PC-9 (cell line): ENCODE results near the gene LIN7A. TPM values are rescaled to one million over a fixed set of nuclear protein-coding genes. Genes with fewer than 3 reads are reported as not detected.
"Not testable (repeated sequence)": the region's sequence is repeated elsewhere in the genome, so short reads cannot be mapped to it uniquely, and the experiment has no call there.

Experiments
- BruUV-seq: library from RNA; stranded (reverse); fragments of 400-500 nt; replicated peaks from 2 replicates; lab custom pipeline; 2021; lab: Mats Ljungman, UMichigan
- CTCF ChIA-PET: fragments of 300-600 bp; sonication (Branson Sonifier 250); formaldehyde crosslinking; loops from one replicate; lab custom pipeline; 2022; ENCODE audit warnings: antibody characterized with exemption; lab: Charles Lee
- POLR2A ChIA-PET: fragments of 300-600 bp; sonication (Branson Sonifier 250); formaldehyde crosslinking; loops from one replicate; lab custom pipeline; 2022; ENCODE audit warnings: antibody characterized with exemption; ENCODE audit not compliant: unreplicated experiment; lab: Charles Lee
- DNase-seq, 2 experiments: peaks; one replicate each; pipeline versions ENCODE4 v3.0.0 to v3.0.0-alpha.2; 2015 to 2022; ENCODE audit warnings: mixed read lengths in 1 of 2
- H2AFZ ChIP-seq: fragments of 200-600 bp; sonication (generic); 2 replicates; pipeline ENCODE4 v1.8.1; 2017; ENCODE audit warnings: antibody characterized with exemption
- H3F3A ChIP-seq: fragments of 200-600 bp; sonication (generic); 2 replicates; pipeline ENCODE4 v1.8.1; 2017; ENCODE audit warnings: antibody characterized with exemption, mild to moderate bottlenecking, low read depth; ENCODE audit not compliant: insufficient read depth
- H3K27ac ChIP-seq: fragments of 200-600 bp; sonication (generic); 2 replicates; pipeline ENCODE4 v1.6.1; 2016; ENCODE audit warnings: mixed run types
- H3K27me3 ChIP-seq: fragments of 200-600 bp; sonication (generic); 2 replicates; pipeline ENCODE4 v1.6.1; 2016; ENCODE audit warnings: low read depth, mixed run types; ENCODE audit not compliant: insufficient read depth
- H3K36me3 ChIP-seq: fragments of 200-600 bp; sonication (generic); 2 replicates; pipeline ENCODE4 v1.6.1; 2016; ENCODE audit warnings: low read depth, mixed run types
- H3K4me1 ChIP-seq: fragments of 200-600 bp; sonication (generic); replicated peaks from 2 replicates; pipeline ENCODE4 v1.6.1; 2016; ENCODE audit warnings: mixed run types; ENCODE audit not compliant: insufficient read depth
- H3K4me2 ChIP-seq: fragments of 200-600 bp; sonication (generic); 2 replicates; pipeline ENCODE4 v1.6.1; 2017; ENCODE audit warnings: mixed run types
- H3K4me3 ChIP-seq: fragments of 200-600 bp; sonication (generic); 2 replicates; pipeline ENCODE4 v1.6.1; 2016; ENCODE audit warnings: mixed run types
- H3K79me2 ChIP-seq: fragments of 200-600 bp; sonication (generic); 2 replicates; pipeline ENCODE4 v1.6.1; 2017; ENCODE audit warnings: low read depth, mixed run types
- H3K9me2 ChIP-seq: fragments of 200-600 bp; sonication (generic); 2 replicates; pipeline ENCODE4 v1.8.1; 2017; ENCODE audit warnings: mild to moderate bottlenecking; ENCODE audit not compliant: insufficient read depth
- H3K9me3 ChIP-seq: fragments of 200-600 bp; sonication (generic); 2 replicates; pipeline ENCODE4 v1.8.1; 2016; ENCODE audit warnings: low read depth; ENCODE audit not compliant: insufficient read depth
- H4K20me1 ChIP-seq: fragments of 200-600 bp; sonication (generic); 2 replicates; pipeline ENCODE4 v1.8.1; 2017; ENCODE audit not compliant: insufficient read depth
- CTCF ChIP-seq: fragments of 200-600 bp; sonication (generic); conservative IDR thresholded peaks from 2 replicates; pipeline ENCODE4 v1.6.1; 2017; ENCODE audit warnings: mixed run types, antibody characterized with exemption, mild to moderate bottlenecking, moderate library complexity
- EZH2 ChIP-seq: fragments of 200-600 bp; sonication (generic); IDR thresholded peaks from 2 replicates; pipeline ENCODE4 v1.8.0; 2017; ENCODE audit warnings: antibody characterized with exemption, low read depth
- intact Hi-C: fragments of 100-400 bp; cut with micrococcal nuclease; formaldehyde crosslinking; loops from one replicate; pipeline ENCODE4 v1.10.0; 2022; ENCODE audit not compliant: unreplicated experiment
- total RNA-seq: library from RNA; stranded (reverse); gene quantifications from 2 replicates; pipeline ENCODE4 v1.2.3, GENCODE V29; 2021

The LIN7A gene
- total RNA-seq, 1 experiment from 2014 or later = not detected

GRCh38 chr12:80791863-80792262 lies 145.9 kb downstream of the LIN7A start:
- Histone ChIP-seq H3K27ac (no peak overlapping the region), H3F3A (no peaks in the 10 kb centered on the region), H3K4me3 (no peak overlapping the region), H4K20me1 (no peaks in the 10 kb centered on the region), H3K9me2 (no peaks in the 10 kb centered on the region), H3K9me3 (no peaks in the 10 kb centered on the region), H2AFZ (no peak overlapping the region), H3K27me3 (no peaks in the 10 kb centered on the region), H3K4me2 (no peak overlapping the region), H3K4me1 (no peaks in the 10 kb centered on the region), H3K79me2 (no peaks in the 10 kb centered on the region), H3K36me3 (no peaks in the 10 kb centered on the region)
- no TSS peak for BruUV-seq
- no peak for TF ChIP-seq CTCF
- TF ChIP-seq EZH2 = no peak
- CTCF ChIA-PET = no interaction called here
- intact Hi-C loops = no loop called here
- no peak for DNase-seq
- POLR2A ChIA-PET = no interaction called here

GRCh38 chr12:80788407-80788806 lies 149.3 kb downstream of the LIN7A start:
- H3K4me1 ChIP-seq, intact Hi-C loops, H3F3A ChIP-seq, H2AFZ ChIP-seq, H3K4me2 ChIP-seq, H4K20me1 ChIP-seq, BruUV-seq, H3K27ac ChIP-seq, H3K27me3 ChIP-seq, H3K9me3 ChIP-seq, H3K79me2 ChIP-seq, CTCF ChIA-PET, DNase-seq, H3K36me3 ChIP-seq, H3K4me3 ChIP-seq, H3K9me2 ChIP-seq: not testable (repeated sequence)
- POLR2A ChIA-PET = interaction anchor here (0.6 kb wide), 1 partner anchor 469 kb away, joined by 10 read pairs; no protein-coding TSS in a partner anchor

GRCh38 chr12:80782963-80783470 lies 154.7 kb downstream of the LIN7A start:
- intact Hi-C loops, H3K9me3 ChIP-seq, DNase-seq, H3K27ac ChIP-seq, H2AFZ ChIP-seq, H4K20me1 ChIP-seq, H3F3A ChIP-seq, H3K4me1 ChIP-seq, H3K27me3 ChIP-seq, H3K4me3 ChIP-seq, BruUV-seq, H3K79me2 ChIP-seq, H3K9me2 ChIP-seq, CTCF ChIA-PET, H3K36me3 ChIP-seq, H3K4me2 ChIP-seq: not testable (repeated sequence)
- POLR2A ChIA-PET = interaction anchor here (0.8 kb wide), 1 partner anchor 192 kb away, joined by 12 read pairs; no protein-coding TSS in a partner anchor

GRCh38 chr12:80781313-80781712 lies 156.4 kb downstream of the LIN7A start:
- ChIA-PET POLR2A (no interaction called here), CTCF (interaction anchor here (0.6 kb wide), 1 partner anchor 387 kb away, joined by 5 read pairs; no protein-coding TSS in a partner anchor)
- DNase-seq = no peak
- no TSS peak for BruUV-seq
- Histone ChIP-seq H3K27ac (no peak overlapping the region), H3K9me2 (no peaks in the 10 kb centered on the region), H3K9me3 (peaks cover 13% of the 10 kb centered on the region), H3K4me1 (peaks cover 12% of the 10 kb centered on the region), H2AFZ (no peak overlapping the region), H3K27me3 (no peaks in the 10 kb centered on the region), H3F3A (no peaks in the 10 kb centered on the region), H3K4me3 (no peak overlapping the region), H3K4me2 (no peak overlapping the region), H3K79me2 (no peaks in the 10 kb centered on the region), H3K36me3 (no peaks in the 10 kb centered on the region), H4K20me1 (no peaks in the 10 kb centered on the region)
- intact Hi-C loops = no loop called here
- TF ChIP-seq CTCF (no peak), EZH2 (no peak)
